ENCODE results near the gene USP13. TPM values are rescaled to one million over a fixed set of nuclear protein-coding genes. Genes with fewer than 3 reads are reported as not detected.

Gene USP13, protein sequence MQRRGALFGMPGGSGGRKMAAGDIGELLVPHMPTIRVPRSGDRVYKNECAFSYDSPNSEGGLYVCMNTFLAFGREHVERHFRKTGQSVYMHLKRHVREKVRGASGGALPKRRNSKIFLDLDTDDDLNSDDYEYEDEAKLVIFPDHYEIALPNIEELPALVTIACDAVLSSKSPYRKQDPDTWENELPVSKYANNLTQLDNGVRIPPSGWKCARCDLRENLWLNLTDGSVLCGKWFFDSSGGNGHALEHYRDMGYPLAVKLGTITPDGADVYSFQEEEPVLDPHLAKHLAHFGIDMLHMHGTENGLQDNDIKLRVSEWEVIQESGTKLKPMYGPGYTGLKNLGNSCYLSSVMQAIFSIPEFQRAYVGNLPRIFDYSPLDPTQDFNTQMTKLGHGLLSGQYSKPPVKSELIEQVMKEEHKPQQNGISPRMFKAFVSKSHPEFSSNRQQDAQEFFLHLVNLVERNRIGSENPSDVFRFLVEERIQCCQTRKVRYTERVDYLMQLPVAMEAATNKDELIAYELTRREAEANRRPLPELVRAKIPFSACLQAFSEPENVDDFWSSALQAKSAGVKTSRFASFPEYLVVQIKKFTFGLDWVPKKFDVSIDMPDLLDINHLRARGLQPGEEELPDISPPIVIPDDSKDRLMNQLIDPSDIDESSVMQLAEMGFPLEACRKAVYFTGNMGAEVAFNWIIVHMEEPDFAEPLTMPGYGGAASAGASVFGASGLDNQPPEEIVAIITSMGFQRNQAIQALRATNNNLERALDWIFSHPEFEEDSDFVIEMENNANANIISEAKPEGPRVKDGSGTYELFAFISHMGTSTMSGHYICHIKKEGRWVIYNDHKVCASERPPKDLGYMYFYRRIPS
- polyA plus RNA-seq = 4.5 TPM

GRCh38 chr3:179652447-179653095 lies at the start of gene USP13:
TSS of gene USP13 (plus strand) at chr3:179653040. CDS start at chr3:179653226, 186 bp downstream.
- Mint-ChIP-seq H3K36me3 (peaks cover 2% of the 10 kb centered on the region), H3K4me3 (peak within 1 kb of the TSS; percentile 91 to 99 (median 98)), H3K4me1 (peaks cover 17 to 29% (median 24%) of the 10 kb centered on the region in 3 donors), H3K27ac (peak within 1 kb of the TSS; percentile 86 to 93 (median 87)), H3K9me3 (no peaks in the 10 kb centered on the region), H3K27me3 (no peaks in the 10 kb centered on the region)

GRCh38 chr3:179603321-179603720 lies 49.5 kb upstream of the USP13 start:
- Mint-ChIP-seq H3K4me1 (peaks cover 28 to 40% (median 30%) of the 10 kb centered on the region in 3 donors), H3K9me3 (no peaks in the 10 kb centered on the region), H3K27ac (peak overlapping the region in 1 of 3 donors; percentile 66), H3K4me3 (peak overlapping the region in 3 of 4 donors; percentile 99 to 100 (median 99)), H3K27me3 (peaks cover 2% of the 10 kb centered on the region), H3K36me3 (peaks cover 4% of the 10 kb centered on the region)

GRCh38 chr3:179603831-179604230 lies 49.0 kb upstream of the USP13 start:
- Mint-ChIP-seq H3K27ac (peak overlapping the region; percentile 98 to 100 (median 98)), H3K9me3 (no peaks in the 10 kb centered on the region), H3K36me3 (peaks cover 4% of the 10 kb centered on the region), H3K4me3 (peak overlapping the region; percentile 99 to 100 (median 100)), H3K27me3 (peaks cover 2% of the 10 kb centered on the region), H3K4me1 (peaks cover 30 to 43% (median 33%) of the 10 kb centered on the region in 3 donors)

GRCh38 chr3:179604321-179605078 lies 48.3 kb upstream of the USP13 start, which contains the start of the genes MRPL47 and NDUFB5:
TSS of gene MRPL47 (minus strand) at chr3:179604638. CDS start at chr3:179604624, 14 bp downstream.
TSS of gene NDUFB5 (plus strand) at chr3:179604794. CDS start at chr3:179604816, 22 bp downstream.
- H3K36me3 Mint-ChIP-seq = peaks cover 3% of the 10 kb centered on the region
- peak within 1 kb of the TSS; percentile 98 to 100 (median 98) for H3K27ac Mint-ChIP-seq
- H3K9me3 Mint-ChIP-seq = no peaks in the 10 kb centered on the region
- H3K4me1 Mint-ChIP-seq = peaks cover 36 to 48% (median 40%) of the 10 kb centered on the region in 3 donors
- H3K27me3 Mint-ChIP-seq = peaks cover 2% of the 10 kb centered on the region
- peak within 1 kb of the TSS; percentile 99 to 100 (median 100) for H3K4me3 Mint-ChIP-seq

DNA sequence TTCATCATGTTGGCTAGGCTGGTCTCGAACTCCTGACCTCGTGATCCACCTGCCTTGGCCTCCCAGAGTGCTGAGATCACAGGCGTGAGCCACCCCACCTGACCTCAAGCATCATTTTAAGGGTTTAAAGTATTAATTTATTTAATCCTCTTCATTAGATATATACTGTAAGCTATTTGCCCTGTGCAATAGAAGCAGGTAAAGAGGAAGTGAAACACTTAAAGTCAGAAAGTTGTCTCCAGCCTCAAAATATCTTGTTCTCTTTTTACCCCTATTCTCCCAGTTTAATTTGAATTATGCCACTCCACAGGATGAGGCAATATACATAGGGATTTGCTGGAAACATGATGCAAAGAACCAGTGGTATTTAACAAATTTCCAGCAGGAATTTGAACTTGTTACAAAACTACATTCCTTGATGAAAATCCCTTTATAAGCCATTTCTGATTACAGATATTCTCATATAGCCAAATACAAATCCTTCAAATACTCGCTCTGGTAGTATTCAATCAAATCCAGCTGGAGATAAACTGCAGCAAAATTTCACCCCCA lies 46.2 kb upstream of the USP13 start:
- Mint-ChIP-seq H3K27me3 (peaks cover 2% of the 10 kb centered on the region), H3K9me3 (no peaks in the 10 kb centered on the region), H3K36me3 (peaks cover 2% of the 10 kb centered on the region), H3K27ac (peak overlapping the region; percentile 74 to 92 (median 85)), H3K4me1 (peaks cover 36 to 52% (median 47%) of the 10 kb centered on the region in 3 donors), H3K4me3 (peak overlapping the region; percentile 68 to 95 (median 84))

- H3K4me3 Mint-ChIP-seq = peak overlapping the region; percentile 47 to 69 (median 64)
- H3K4me1 Mint-ChIP-seq = peaks cover 34 to 54% (median 50%) of the 10 kb centered on the region in 3 donors
- peaks cover 2% of the 10 kb centered on the region for H3K36me3 Mint-ChIP-seq
- peaks cover 2% of the 10 kb centered on the region for H3K27me3 Mint-ChIP-seq
- peak overlapping the region; percentile 52 to 89 (median 78) for H3K27ac Mint-ChIP-seq
- H3K9me3 Mint-ChIP-seq = no peaks in the 10 kb centered on the region
These were observed 43.7 kb upstream of the USP13 start for GRCh38 chr3:179608931-179609720.

DNA sequence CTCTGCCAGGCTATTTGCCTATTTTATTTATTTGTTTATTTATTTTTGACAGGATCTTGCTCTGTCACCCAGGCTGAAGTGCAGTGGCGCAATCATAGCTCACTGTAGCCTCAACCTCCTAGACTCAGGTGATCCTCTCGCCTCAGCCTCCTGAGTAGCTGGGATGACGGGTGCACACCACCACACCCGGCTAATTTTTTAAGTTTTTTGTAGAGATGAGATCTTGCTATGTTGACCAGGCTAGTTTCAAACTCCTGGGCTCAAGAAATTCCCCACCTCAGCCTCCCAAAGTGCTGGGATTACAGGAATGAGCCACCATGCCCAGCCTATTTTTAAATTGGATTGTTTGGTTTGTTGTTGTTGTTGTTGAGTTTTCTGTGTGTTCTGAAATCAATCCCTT lies 42.8 kb upstream of the USP13 start:
- H3K27me3 Mint-ChIP-seq = peaks cover 2% of the 10 kb centered on the region
- H3K27ac Mint-ChIP-seq = peak overlapping the region in 1 of 3 donors; percentile 52
- no peaks in the 10 kb centered on the region for H3K36me3 Mint-ChIP-seq
- H3K4me3 Mint-ChIP-seq = no peak overlapping the region
- H3K9me3 Mint-ChIP-seq = no peaks in the 10 kb centered on the region
- peaks cover 27 to 45% (median 42%) of the 10 kb centered on the region in 3 donors for H3K4me1 Mint-ChIP-seq

- Mint-ChIP-seq H3K4me3 (no peak overlapping the region), H3K27ac (no peak overlapping the region), H3K4me1 (peaks cover 11 to 22% (median 20%) of the 10 kb centered on the region in 3 donors), H3K27me3 (no peaks in the 10 kb centered on the region), H3K36me3 (no peaks in the 10 kb centered on the region), H3K9me3 (no peaks in the 10 kb centered on the region)
These were observed 39.0 kb upstream of the USP13 start for GRCh38 chr3:179613807-179614206.

- peaks cover 4 to 14% (median 11%) of the 10 kb centered on the region in 3 donors for H3K4me1 Mint-ChIP-seq
- H3K27ac Mint-ChIP-seq = no peak overlapping the region
- no peaks in the 10 kb centered on the region for H3K27me3 Mint-ChIP-seq
- peaks cover 1% of the 10 kb centered on the region for H3K36me3 Mint-ChIP-seq
- H3K9me3 Mint-ChIP-seq = no peaks in the 10 kb centered on the region
- H3K4me3 Mint-ChIP-seq = no peak overlapping the region
These were observed 37.2 kb upstream of the USP13 start for GRCh38 chr3:179615458-179616173.

DNA sequence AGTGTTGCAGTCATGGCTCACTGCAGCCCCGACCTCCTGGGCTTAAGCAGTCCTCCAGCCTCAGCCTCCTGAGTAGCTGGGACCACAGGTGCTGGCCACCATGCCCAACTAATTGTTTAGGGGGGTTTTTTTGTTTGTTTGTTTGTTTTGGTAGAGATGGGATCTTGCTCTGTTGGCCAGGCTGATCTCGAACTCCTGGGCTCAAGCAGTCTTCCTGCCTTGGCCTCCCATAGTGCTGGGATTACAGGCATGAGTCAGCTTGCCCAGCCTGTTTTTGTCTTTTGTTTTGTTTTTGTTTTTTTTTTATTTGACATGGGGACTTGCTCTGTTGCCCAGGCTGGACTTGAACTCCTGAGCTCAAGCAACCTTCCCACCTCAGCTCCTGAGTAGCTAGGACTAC lies 30.8 kb upstream of the USP13 start:
- Mint-ChIP-seq H3K27me3 (no peaks in the 10 kb centered on the region), H3K4me1 (peaks cover 0 to 3% (median 0%) of the 10 kb centered on the region in 3 donors), H3K36me3 (peaks cover 3% of the 10 kb centered on the region), H3K9me3 (no peaks in the 10 kb centered on the region), H3K27ac (no peak overlapping the region), H3K4me3 (no peak overlapping the region)

DNA sequence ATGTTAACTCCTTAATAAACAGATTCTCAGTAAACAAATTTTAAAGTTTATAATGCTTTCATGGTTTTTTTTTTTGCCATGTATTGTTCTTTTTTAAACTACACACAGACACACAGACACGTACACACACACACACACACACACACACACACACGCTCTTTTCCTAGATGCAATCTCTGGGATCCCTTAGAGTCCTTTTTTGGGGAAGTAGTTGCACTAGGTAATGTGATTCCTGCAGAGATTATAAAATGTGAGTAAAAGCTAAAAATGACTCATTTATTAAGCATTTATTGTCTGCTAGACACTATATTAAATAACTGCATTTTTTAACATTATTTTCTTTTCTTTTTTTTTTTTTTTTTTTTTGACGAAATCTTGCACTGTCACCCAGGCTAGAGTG lies 28.4 kb upstream of the USP13 start:
- Mint-ChIP-seq H3K4me3 (no peak overlapping the region), H3K27ac (no peak overlapping the region), H3K27me3 (no peaks in the 10 kb centered on the region), H3K4me1 (peaks cover 0 to 2% (median 0%) of the 10 kb centered on the region in 3 donors), H3K36me3 (peaks cover 5% of the 10 kb centered on the region), H3K9me3 (no peaks in the 10 kb centered on the region)

- Mint-ChIP-seq H3K4me1 (no peaks in the 10 kb centered on the region), H3K4me3 (no peak overlapping the region), H3K9me3 (no peaks in the 10 kb centered on the region), H3K27me3 (no peaks in the 10 kb centered on the region), H3K27ac (no peak overlapping the region), H3K36me3 (peaks cover 7% of the 10 kb centered on the region)
These were observed 21.9 kb upstream of the USP13 start for GRCh38 chr3:179630753-179631451.

All from IgD-negative memory B cell (primary cell).